ENCODE data around the gene RGS4. TPM values are rescaled to one million over a fixed set of nuclear protein-coding genes. Genes with fewer than 3 reads are reported as not detected.
A peak's percentile ranks its signal among the peaks of the same experiment; 100 is the strongest.

RGS4 gene
- total RNA-seq, 1 experiment from 2014 or later, result 3.2 TPM

- Mint-ChIP-seq H3K36me3 (no peaks in the 10 kb centered on the region), H3K27ac (no peak overlapping the region), H3K4me1 (peaks cover 18% of the 10 kb centered on the region), H3K27me3 (ENCODE audit: low read depth) (no peaks in the 10 kb centered on the region), H3K4me3 (no peak overlapping the region), H3K9me3 (no peaks in the 10 kb centered on the region)
- ATAC-seq (peak; percentile 47), DNase-seq (ENCODE audit: low spot score) (peak; percentile 72)
- ChIA-PET CTCF (interaction anchor here (0.6 to 4.2 kb wide), 12 partner anchors 71 to 610 kb away, joined by 3 to 48 read pairs (median 4); partner anchors contain the start of gene CCDC190), POLR2A (interaction anchor here (0.8 kb wide), 1 partner anchor 131 kb away, joined by 3 read pairs; the partner anchor contains the start of gene RGS5)
- TF ChIP-seq, protein P1, sequence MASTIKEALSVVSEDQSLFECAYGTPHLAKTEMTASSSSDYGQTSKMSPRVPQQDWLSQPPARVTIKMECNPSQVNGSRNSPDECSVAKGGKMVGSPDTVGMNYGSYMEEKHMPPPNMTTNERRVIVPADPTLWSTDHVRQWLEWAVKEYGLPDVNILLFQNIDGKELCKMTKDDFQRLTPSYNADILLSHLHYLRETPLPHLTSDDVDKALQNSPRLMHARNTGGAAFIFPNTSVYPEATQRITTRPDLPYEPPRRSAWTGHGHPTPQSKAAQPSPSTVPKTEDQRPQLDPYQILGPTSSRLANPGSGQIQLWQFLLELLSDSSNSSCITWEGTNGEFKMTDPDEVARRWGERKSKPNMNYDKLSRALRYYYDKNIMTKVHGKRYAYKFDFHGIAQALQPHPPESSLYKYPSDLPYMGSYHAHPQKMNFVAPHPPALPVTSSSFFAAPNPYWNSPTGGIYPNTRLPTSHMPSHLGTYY (CRISPR knock-in tag; IDR thresholded peaks at IDR 0.05), result no peak
- TF ChIP-seq MXD4 (CRISPR knock-in tag; IDR thresholded peaks at IDR 0.05; ENCODE audit: borderline replicate concordance) (no peak), PREB (CRISPR knock-in tag; IDR thresholded peaks at IDR 0.05; ENCODE audit: borderline replicate concordance) (no peak), ZNF416 (CRISPR knock-in tag; IDR thresholded peaks at IDR 0.05) (no peak), PRRX2 (CRISPR knock-in tag; IDR thresholded peaks at IDR 0.05) (no peak)
- TF ChIP-seq, protein P2, sequence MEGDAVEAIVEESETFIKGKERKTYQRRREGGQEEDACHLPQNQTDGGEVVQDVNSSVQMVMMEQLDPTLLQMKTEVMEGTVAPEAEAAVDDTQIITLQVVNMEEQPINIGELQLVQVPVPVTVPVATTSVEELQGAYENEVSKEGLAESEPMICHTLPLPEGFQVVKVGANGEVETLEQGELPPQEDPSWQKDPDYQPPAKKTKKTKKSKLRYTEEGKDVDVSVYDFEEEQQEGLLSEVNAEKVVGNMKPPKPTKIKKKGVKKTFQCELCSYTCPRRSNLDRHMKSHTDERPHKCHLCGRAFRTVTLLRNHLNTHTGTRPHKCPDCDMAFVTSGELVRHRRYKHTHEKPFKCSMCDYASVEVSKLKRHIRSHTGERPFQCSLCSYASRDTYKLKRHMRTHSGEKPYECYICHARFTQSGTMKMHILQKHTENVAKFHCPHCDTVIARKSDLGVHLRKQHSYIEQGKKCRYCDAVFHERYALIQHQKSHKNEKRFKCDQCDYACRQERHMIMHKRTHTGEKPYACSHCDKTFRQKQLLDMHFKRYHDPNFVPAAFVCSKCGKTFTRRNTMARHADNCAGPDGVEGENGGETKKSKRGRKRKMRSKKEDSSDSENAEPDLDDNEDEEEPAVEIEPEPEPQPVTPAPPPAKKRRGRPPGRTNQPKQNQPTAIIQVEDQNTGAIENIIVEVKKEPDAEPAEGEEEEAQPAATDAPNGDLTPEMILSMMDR (IDR thresholded peaks at IDR 0.05), result peak; percentile 46; the same call in 1 of the 2 replicates
- TF ChIP-seq, protein P3, sequence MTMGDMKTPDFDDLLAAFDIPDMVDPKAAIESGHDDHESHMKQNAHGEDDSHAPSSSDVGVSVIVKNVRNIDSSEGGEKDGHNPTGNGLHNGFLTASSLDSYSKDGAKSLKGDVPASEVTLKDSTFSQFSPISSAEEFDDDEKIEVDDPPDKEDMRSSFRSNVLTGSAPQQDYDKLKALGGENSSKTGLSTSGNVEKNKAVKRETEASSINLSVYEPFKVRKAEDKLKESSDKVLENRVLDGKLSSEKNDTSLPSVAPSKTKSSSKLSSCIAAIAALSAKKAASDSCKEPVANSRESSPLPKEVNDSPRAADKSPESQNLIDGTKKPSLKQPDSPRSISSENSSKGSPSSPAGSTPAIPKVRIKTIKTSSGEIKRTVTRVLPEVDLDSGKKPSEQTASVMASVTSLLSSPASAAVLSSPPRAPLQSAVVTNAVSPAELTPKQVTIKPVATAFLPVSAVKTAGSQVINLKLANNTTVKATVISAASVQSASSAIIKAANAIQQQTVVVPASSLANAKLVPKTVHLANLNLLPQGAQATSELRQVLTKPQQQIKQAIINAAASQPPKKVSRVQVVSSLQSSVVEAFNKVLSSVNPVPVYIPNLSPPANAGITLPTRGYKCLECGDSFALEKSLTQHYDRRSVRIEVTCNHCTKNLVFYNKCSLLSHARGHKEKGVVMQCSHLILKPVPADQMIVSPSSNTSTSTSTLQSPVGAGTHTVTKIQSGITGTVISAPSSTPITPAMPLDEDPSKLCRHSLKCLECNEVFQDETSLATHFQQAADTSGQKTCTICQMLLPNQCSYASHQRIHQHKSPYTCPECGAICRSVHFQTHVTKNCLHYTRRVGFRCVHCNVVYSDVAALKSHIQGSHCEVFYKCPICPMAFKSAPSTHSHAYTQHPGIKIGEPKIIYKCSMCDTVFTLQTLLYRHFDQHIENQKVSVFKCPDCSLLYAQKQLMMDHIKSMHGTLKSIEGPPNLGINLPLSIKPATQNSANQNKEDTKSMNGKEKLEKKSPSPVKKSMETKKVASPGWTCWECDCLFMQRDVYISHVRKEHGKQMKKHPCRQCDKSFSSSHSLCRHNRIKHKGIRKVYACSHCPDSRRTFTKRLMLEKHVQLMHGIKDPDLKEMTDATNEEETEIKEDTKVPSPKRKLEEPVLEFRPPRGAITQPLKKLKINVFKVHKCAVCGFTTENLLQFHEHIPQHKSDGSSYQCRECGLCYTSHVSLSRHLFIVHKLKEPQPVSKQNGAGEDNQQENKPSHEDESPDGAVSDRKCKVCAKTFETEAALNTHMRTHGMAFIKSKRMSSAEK (CRISPR knock-in tag; IDR thresholded peaks at IDR 0.05; ENCODE audit: borderline replicate concordance), result no peak
Measured at GRCh38 chr1:163071405-163072255, 2.5 kb downstream of the RGS4 start.

- H3K4me1 Mint-ChIP-seq, result peaks cover 18% of the 10 kb centered on the region
- no peak for ATAC-seq
- H3K4me3 Mint-ChIP-seq, result no peak overlapping the region
- POLR2A ChIA-PET, result no interaction called here
- no peaks in the 10 kb centered on the region for H3K27me3 Mint-ChIP-seq (ENCODE audit: low read depth)
- no peaks in the 10 kb centered on the region for H3K9me3 Mint-ChIP-seq
- no peak for TF ChIP-seq PREB (CRISPR knock-in tag; IDR thresholded peaks at IDR 0.05; ENCODE audit: borderline replicate concordance)
- TF ChIP-seq, protein P2 (IDR thresholded peaks at IDR 0.05), result no peak
- no peak for TF ChIP-seq SOX15 (CRISPR knock-in tag; IDR thresholded peaks at IDR 0.05)
- TF ChIP-seq, protein P1 (CRISPR knock-in tag; IDR thresholded peaks at IDR 0.05), result no peak
- TF ChIP-seq JUN (CRISPR knock-in tag; IDR thresholded peaks at IDR 0.05), result no peak
- TF ChIP-seq CREM (CRISPR knock-in tag; IDR thresholded peaks at IDR 0.05), result no peak
- TF ChIP-seq ZBTB21 (CRISPR knock-in tag; IDR thresholded peaks at IDR 0.05; ENCODE audit: borderline replicate concordance), result no peak
- no peak for TF ChIP-seq FOXP4 (CRISPR knock-in tag; IDR thresholded peaks at IDR 0.05)
- no peak for DNase-seq (ENCODE audit: low spot score)
- CTCF ChIA-PET, result interaction anchor here (0.8 kb wide), 1 partner anchor 244 kb away, joined by 3 read pairs; no protein-coding TSS in a partner anchor
- H3K36me3 Mint-ChIP-seq, result no peaks in the 10 kb centered on the region
- H3K27ac Mint-ChIP-seq, result no peak overlapping the region
Measured at GRCh38 chr1:163072658-163073057, 3.5 kb downstream of the RGS4 start.
